DMS114 treated with DMSO at 0.1 percent for 48 hours (cell line): ENCODE results near the gene TTC23.

ENCODE experiments used
- DNase-seq: peaks from one replicate; lab custom pipeline; 2025; ENCODE audit not compliant: unreplicated experiment; lab: John Stamatoyannopoulos, UW

The TTC23 gene

GRCh38 chr15:99090011-99090699 is 159.2 kb downstream of the TTC23 start:
- DNase-seq = no peak

- DNase-seq = no peak
Measured at GRCh38 chr15:99087405-99087943, 161.9 kb downstream of the TTC23 start.

GRCh38 chr15:99086327-99086667 is 163.1 kb downstream of the TTC23 start:
- DNase-seq = no peak
